ENCODE data around the gene ACVR1B.

- no peak for TF ChIP-seq CTCF (IDR thresholded peaks at IDR 0.05)
- no peak for TF ChIP-seq EZH2 (IDR thresholded peaks at IDR 0.05; ENCODE audit: borderline replicate concordance, insufficient read depth, low read depth, low read length, poor library complexity, severe bottlenecking)
Measured at GRCh38 chr12:52032446-52032803, 80.9 kb downstream of the ACVR1B start.

Measured in B cell (primary cell).